ENCODE results near the gene EIF3K. TPM values are rescaled to one million over a fixed set of nuclear protein-coding genes. Genes with fewer than 3 reads are reported as not detected.

The EIF3K gene
- total and polyA plus RNA-seq, 2 of the 13 experiments (the other 11 are each of a cell fraction or from before 2014, with no cell fraction given), result 179 to 258 TPM

DNA sequence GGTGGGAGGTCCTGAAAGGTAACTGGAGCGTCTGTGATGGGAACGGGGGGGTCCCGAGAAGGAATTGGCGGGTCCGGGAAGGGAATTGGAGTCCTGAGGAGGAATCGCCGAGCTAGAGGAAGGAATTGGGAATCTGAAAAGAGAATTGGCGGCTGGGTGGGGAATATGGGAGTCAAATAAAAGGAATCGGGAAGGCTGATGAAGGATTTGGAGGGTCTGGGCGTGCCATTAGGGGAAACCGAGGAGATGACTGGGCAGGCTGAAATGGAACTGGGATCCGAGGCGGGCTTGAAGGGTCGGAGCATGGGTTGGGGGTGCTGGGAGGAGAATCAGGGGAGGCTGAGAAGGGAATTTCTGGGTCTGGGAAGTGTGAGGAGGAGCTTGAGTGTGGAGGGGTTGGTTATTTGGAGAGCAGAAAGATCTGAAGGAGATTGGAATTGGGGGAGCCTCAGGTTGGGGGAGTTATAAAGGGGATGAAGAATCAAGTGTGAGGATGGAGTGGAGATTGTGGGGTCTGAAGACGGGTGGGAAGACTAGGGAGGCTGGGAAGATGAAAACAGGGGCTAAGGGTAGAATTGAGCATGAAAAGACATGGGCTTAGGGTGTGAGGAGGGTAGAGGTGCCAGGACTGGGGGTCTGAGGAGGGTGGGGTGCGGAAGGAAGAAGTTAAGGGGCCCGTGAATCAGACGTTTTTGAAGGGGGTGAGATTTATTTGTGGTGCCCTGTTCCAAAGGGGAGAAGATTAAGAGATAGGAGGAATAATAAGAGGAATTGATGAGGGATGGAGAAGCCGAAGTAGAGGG is 29.2 kb downstream of the EIF3K start:
- in situ Hi-C loops (cut with HindIII; ENCODE audit: extremely low pct_ligation_motif_present, low pct_unique_long_range_greater_than_20kb), result no loop called here
- peaks cover 14% of the 10 kb centered on the region; the same call in 1 of the 2 replicates for H4K20me1 ChIP-seq (ENCODE audit: insufficient read depth, low read length)
- TF ChIP-seq, protein P1, sequence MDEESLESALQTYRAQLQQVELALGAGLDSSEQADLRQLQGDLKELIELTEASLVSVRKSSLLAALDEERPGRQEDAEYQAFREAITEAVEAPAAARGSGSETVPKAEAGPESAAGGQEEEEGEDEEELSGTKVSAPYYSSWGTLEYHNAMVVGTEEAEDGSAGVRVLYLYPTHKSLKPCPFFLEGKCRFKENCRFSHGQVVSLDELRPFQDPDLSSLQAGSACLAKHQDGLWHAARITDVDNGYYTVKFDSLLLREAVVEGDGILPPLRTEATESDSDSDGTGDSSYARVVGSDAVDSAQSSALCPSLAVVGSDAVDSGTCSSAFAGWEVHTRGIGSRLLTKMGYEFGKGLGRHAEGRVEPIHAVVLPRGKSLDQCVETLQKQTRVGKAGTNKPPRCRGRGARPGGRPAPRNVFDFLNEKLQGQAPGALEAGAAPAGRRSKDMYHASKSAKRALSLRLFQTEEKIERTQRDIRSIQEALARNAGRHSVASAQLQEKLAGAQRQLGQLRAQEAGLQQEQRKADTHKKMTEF (CRISPR knock-in tag; IDR thresholded peaks at IDR 0.05), result no peak
- TF ChIP-seq NFRKB (IDR thresholded peaks at IDR 0.05) (no peak), ASH2L (IDR thresholded peaks at IDR 0.05; ENCODE audit: insufficient read length, low read depth, low read length) (peak; percentile 18), AGO2 (optimal IDR thresholded peaks at IDR 0.05; ENCODE audit: low read depth, low read length) (peak; percentile 8), MEF2D (CRISPR knock-in tag; IDR thresholded peaks at IDR 0.05) (no peak), ZKSCAN8 (CRISPR knock-in tag; IDR thresholded peaks at IDR 0.05; ENCODE audit: borderline replicate concordance) (no peak), MAFF (IDR thresholded peaks at IDR 0.05; ENCODE audit: low read depth, low read length) (no peak), ZNF343 (CRISPR knock-in tag; IDR thresholded peaks at IDR 0.05) (no peak), PCBP1 (IDR thresholded peaks at IDR 0.05; ENCODE audit: borderline replicate concordance, low read depth, low read length) (no peak), ZNF232 (CRISPR knock-in tag; IDR thresholded peaks at IDR 0.05; ENCODE audit: borderline replicate concordance) (no peak), MIER2 (CRISPR knock-in tag; IDR thresholded peaks at IDR 0.05) (no peak), GPN1 (CRISPR knock-in tag; IDR thresholded peaks at IDR 0.05; ENCODE audit: borderline replicate concordance) (no peak), KAT7 (CRISPR knock-in tag; IDR thresholded peaks at IDR 0.05; ENCODE audit: borderline replicate concordance) (0 out of 2 replicates have a peak, but pooled peaks have one; percentile 12), ZNF234 (CRISPR knock-in tag; conservative IDR thresholded peaks at IDR 0.05) (peak; percentile 78; the same call in 1 of the 2 replicates), ZNF251 (CRISPR knock-in tag; IDR thresholded peaks at IDR 0.05) (no peak), ZNF530 (CRISPR knock-in tag; IDR thresholded peaks at IDR 0.05; ENCODE audit: low read depth) (peak; percentile 53; the same call in 1 of the 2 replicates), ZNF350 (CRISPR knock-in tag; IDR thresholded peaks at IDR 0.05; ENCODE audit: borderline replicate concordance, low read depth) (no peak), PHB2 (IDR thresholded peaks at IDR 0.05; ENCODE audit: partially characterized antibody) (no peak), ZNF883 (CRISPR knock-in tag; IDR thresholded peaks at IDR 0.05; ENCODE audit: not compliant biosample characterization) (peak; percentile 14), ZFP82 (CRISPR knock-in tag; IDR thresholded peaks at IDR 0.05; ENCODE audit: borderline replicate concordance) (no peak)
- TF ChIP-seq, protein P2, sequence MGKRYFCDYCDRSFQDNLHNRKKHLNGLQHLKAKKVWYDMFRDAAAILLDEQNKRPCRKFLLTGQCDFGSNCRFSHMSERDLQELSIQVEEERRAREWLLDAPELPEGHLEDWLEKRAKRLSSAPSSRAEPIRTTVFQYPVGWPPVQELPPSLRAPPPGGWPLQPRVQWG (CRISPR knock-in tag; IDR thresholded peaks at IDR 0.05; ENCODE audit: borderline replicate concordance, low read depth), result no peak
- TF ChIP-seq, protein P3, sequence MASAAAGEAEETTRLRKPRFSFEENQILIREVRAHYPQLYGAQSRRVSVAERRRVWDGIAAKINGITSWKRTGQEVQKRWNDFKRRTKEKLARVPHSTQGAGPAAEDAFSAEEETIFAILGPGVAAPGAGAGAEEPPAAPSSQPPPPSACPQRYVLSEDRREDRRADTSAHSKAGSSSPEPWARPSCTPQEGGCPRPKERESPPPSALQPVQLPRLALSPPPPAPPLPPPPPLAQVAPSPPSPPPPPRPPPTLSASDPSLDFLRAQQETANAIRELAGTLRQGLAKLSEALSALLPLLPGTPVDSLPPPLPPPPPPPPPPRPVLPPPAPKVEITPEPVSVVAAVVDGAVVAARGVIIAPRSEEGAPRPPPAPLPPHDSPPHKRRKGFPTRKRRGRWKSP (CRISPR knock-in tag; IDR thresholded peaks at IDR 0.05), result no peak

More for the DNA sequence above, 29.2 kb downstream of the EIF3K start:
- ChIA-PET CTCF (ENCODE audit: low intra/inter-chr PET ratio, low total read pairs) (interaction anchor here (1.2 kb wide), 1 partner anchor 283 kb away, joined by 4 read pairs; the partner anchor contains the start of genes MRPS12 and SARS2), POLR2A (interaction anchor here (0.6 to 4.6 kb wide), 28 partner anchors 10 to 287 kb away, joined by 3 to 63 read pairs (median 6); partner anchors contain the start of genes ECH1, EIF3K, FAM98C and NFKBIB)
- DNase-seq (ENCODE audit: low spot score), result no peak
- WGBS (ENCODE audit: low lambda C conversion rate), result 2% methylated on average over 19 of the region's 19 CpGs
- intact Hi-C loops (cut with micrococcal nuclease; ENCODE audit: unreplicated experiment), result no loop called here
- Histone ChIP-seq H3K4me3 (replicated peaks in 1 of 3; ENCODE audit: insufficient read depth in 1 of 3, low read depth in 2 of 3, low read length in 3 of 3) (peak overlapping the region; percentile 84 to 100 (median 100)), H3K79me2 (ENCODE audit: insufficient read depth, low read length) (peaks cover 54% of the 10 kb centered on the region), H3K27ac (ENCODE audit: extremely low read length, insufficient read depth, low read length) (peak overlapping the region; percentile 92), H3K9me3 (ENCODE audit: low read length) (no peaks in the 10 kb centered on the region), H3K4me1 (ENCODE audit: insufficient read depth, low read length) (peaks cover 39% of the 10 kb centered on the region), H3K9ac (ENCODE audit: insufficient read depth, low read depth, low read length) (peak overlapping the region; percentile 99), H3K4me2 (ENCODE audit: low read depth, low read length) (peak overlapping the region; percentile 94), H2AFZ (ENCODE audit: low read length) (no peak overlapping the region), H3K36me3 (replicated peaks in 1 of 2; ENCODE audit: control insufficient read depth in 1 of 2, insufficient read depth in 2 of 2, low read length in 2 of 2) (no peaks in the 10 kb centered on the region), H3K27me3 (ENCODE audit: control insufficient read depth in 1 of 2, insufficient read depth in 2 of 2, low read length in 2 of 2) (peaks cover 0 to 4% of the 10 kb centered on the region in 2 experiments; a peak in 2 of 5 replicates)
- FAIRE-seq, result no peak
- TSS peak; percentile 74 for BruUV-seq (replicated peaks)
- ATAC-seq, result no peak

Measured in HepG2 (cell line).